ENCODE data around the gene CAPN11.

DNA sequence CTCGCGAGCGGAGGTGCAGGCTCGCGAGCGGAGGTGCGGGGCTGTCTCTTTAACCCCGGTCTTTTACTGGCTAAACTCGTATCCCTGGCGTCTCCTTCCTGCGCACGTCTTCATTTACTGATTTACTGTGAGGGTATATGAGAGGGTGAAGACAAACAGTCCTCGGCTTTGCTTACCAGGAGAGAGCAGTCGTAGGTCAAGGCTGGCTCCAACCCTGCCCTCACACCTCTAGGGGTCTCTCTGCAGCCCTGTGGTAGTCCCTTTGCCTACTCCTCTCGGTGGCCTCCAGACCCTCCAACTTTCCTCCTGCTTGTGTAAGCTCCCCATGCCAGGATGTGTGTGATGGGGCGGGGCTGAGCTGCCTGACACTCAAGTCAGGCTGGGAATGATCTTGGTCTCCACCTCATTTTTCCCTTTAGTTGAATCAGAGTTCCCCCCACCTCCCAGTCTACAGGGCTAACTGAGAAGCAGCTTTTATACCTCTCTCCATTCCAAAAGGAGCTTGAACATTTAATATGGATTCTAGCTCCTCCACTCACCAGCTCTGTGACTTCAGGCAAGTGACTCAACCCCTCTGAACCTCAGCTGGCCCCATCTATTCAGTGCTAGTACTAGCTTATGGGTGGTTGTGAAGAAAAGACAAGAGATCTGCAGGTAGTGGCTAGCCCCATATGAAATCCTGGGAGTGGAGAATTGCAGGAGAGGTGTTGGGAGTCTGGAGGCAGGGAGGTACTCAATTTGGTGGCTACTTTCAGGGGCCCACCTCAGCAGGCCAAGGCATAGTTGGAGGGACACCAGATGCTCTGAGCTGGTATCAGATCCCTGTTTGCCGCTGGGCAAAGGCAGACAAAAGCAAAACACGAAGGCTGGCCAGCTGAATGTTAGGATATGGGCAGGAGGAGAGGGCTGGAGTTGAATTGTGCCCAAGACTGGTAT is 65.7 kb downstream of the CAPN11 start:
- TF ChIP-seq, protein P1, sequence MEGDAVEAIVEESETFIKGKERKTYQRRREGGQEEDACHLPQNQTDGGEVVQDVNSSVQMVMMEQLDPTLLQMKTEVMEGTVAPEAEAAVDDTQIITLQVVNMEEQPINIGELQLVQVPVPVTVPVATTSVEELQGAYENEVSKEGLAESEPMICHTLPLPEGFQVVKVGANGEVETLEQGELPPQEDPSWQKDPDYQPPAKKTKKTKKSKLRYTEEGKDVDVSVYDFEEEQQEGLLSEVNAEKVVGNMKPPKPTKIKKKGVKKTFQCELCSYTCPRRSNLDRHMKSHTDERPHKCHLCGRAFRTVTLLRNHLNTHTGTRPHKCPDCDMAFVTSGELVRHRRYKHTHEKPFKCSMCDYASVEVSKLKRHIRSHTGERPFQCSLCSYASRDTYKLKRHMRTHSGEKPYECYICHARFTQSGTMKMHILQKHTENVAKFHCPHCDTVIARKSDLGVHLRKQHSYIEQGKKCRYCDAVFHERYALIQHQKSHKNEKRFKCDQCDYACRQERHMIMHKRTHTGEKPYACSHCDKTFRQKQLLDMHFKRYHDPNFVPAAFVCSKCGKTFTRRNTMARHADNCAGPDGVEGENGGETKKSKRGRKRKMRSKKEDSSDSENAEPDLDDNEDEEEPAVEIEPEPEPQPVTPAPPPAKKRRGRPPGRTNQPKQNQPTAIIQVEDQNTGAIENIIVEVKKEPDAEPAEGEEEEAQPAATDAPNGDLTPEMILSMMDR (IDR thresholded peaks at IDR 0.05; ENCODE audit: insufficient read depth, low read length): no peak
- TF ChIP-seq REST (IDR thresholded peaks at IDR 0.05; ENCODE audit: insufficient replicate concordance, low read depth): no peak

Data from HL-60 (cell line).